Ishikawa (cell line): ENCODE measurements around the gene E2F1.

Source experiments
- EP300 ChIP-seq: IDR thresholded peaks from 2 replicates; pipeline ENCODE4 v1.6.1; 2012; ENCODE audit warnings: borderline replicate concordance
- NFIC ChIP-seq: IDR thresholded peaks from 2 replicates; pipeline ENCODE4 v1.6.1; 2012
- RAD21 ChIP-seq: IDR thresholded peaks from 2 replicates; pipeline ENCODE4 v1.6.1; 2012; ENCODE audit warnings: low read depth
- REST ChIP-seq: IDR thresholded peaks from 2 replicates; pipeline ENCODE4 v1.6.1; 2012; ENCODE audit warnings: low read depth, mild to moderate bottlenecking
- TAF1 ChIP-seq: IDR thresholded peaks from 2 replicates; pipeline ENCODE4 v1.6.1; 2012; ENCODE audit warnings: low read depth, mild to moderate bottlenecking
- TCF12 ChIP-seq: IDR thresholded peaks from 2 replicates; pipeline ENCODE4 v1.6.1; 2012; ENCODE audit warnings: low read depth
- TEAD4 ChIP-seq: IDR thresholded peaks from 2 replicates; pipeline ENCODE4 v1.6.1; 2012
- YY1 ChIP-seq: IDR thresholded peaks from 2 replicates; pipeline ENCODE4 v1.6.1; 2012; ENCODE audit warnings: low read depth

GRCh38 chr20:33733654-33734576, 47.7 kb upstream of the E2F1 start:
- no peak for TF ChIP-seq NFIC
- no peak for TF ChIP-seq YY1
- no peak for TF ChIP-seq RAD21
- TF ChIP-seq REST = no peak
- no peak for TF ChIP-seq EP300
- no peak for TF ChIP-seq TCF12
- peak; percentile 80 for TF ChIP-seq TEAD4
- no peak for TF ChIP-seq TAF1
